Astrocyte of the spinal cord (primary cell): ENCODE measurements around the gene PHF20.

Experiments used
- DNase-seq: peaks from one replicate; pipeline ENCODE4 v3.0.0; 2011; ENCODE audit warnings: low read depth, low spot score
- H3K4me3 ChIP-seq: 2 replicates; pipeline ENCODE4 v1.5.1; 2011; ENCODE audit warnings: low read depth, mild to moderate bottlenecking, low read length, moderate library complexity
- CTCF ChIP-seq: IDR thresholded peaks from 2 replicates; pipeline ENCODE4 v1.5.1; 2012; ENCODE audit warnings: low read depth, mild to moderate bottlenecking, low read length, inconsistent platforms
- in situ Hi-C: cut with HindIII; loops from 2 replicates; pipeline ENCODE4 v1.10.0; 2017; ENCODE audit warnings: low sequenced_read_pairs

Gene PHF20

GRCh38 chr20:35967979-35968640 is 196.3 kb downstream of the PHF20 start, which contains the start of gene CNBD2:
TSS of gene CNBD2 (plus strand) at chr20:35968590. CDS start at chr20:35968763, 173 bp downstream.
- DNase-seq, result no peak
- TF ChIP-seq CTCF, result no peak
- no peak within 1 kb of the TSS for H3K4me3 ChIP-seq
- in situ Hi-C loops, result no loop called here

GRCh38 chr20:35968930-35969329 is 197.1 kb downstream of the PHF20 start:
- TF ChIP-seq CTCF, result no peak
- no peak for DNase-seq
- in situ Hi-C loops, result no loop called here
- no peak overlapping the region for H3K4me3 ChIP-seq

GRCh38 chr20:35971981-35972380 is 200.2 kb downstream of the PHF20 start:
- in situ Hi-C loops, result no loop called here
- no peak for TF ChIP-seq CTCF
- DNase-seq, result no peak
- H3K4me3 ChIP-seq, result no peak overlapping the region

GRCh38 chr20:35972462-35972861 is 200.6 kb downstream of the PHF20 start:
- no peak overlapping the region for H3K4me3 ChIP-seq
- DNase-seq, result peak; percentile 23
- in situ Hi-C loops, result no loop called here
- no peak for TF ChIP-seq CTCF

- DNase-seq, result no peak
- H3K4me3 ChIP-seq, result no peak overlapping the region
- in situ Hi-C loops, result no loop called here
- TF ChIP-seq CTCF, result no peak
Observed at GRCh38 chr20:35974256-35974655, 202.4 kb downstream of the PHF20 start.

GRCh38 chr20:35975576-35976373 is 204.0 kb downstream of the PHF20 start:
- in situ Hi-C loops, result no loop called here
- TF ChIP-seq CTCF, result no peak
- H3K4me3 ChIP-seq, result no peak overlapping the region
- no peak for DNase-seq
